Measurements from ENCODE around the gene MTUS2.

- no peak for TF ChIP-seq POLR2AphosphoS5 (IDR thresholded peaks at IDR 0.05)
- no peak for TF ChIP-seq CTCF (IDR thresholded peaks at IDR 0.05)
Measured at GRCh38 chr13:29429286-29429900, 609.3 kb downstream of the MTUS2 start.
